Esophagus squamous epithelium (tissue), 5 donors: Measurements from ENCODE around the gene CNBP. TPM values are rescaled to one million over a fixed set of nuclear protein-coding genes. Genes with fewer than 3 reads are reported as not detected.
A peak's percentile ranks its signal among the peaks of the same experiment; 100 is the strongest.

ENCODE experiments used
- DNase-seq: peaks from one replicate; lab custom pipeline; 2025; lab: John Stamatoyannopoulos, UW
- H3K27ac ChIP-seq, 4 donors: fragments of 200-600 bp; sonication (generic); one replicate each; pipeline ENCODE4 v1.5.1; 2016 to 2019; ENCODE audit warnings: mild to moderate bottlenecking in 1 of 4
- H3K27me3 ChIP-seq, 4 donors: fragments of 200-600 bp; sonication (generic); 1 replicate in 3 of 4; 2 replicates in 1 of 4; pipeline versions ENCODE4 v1.5.1 to v1.6.0; 2017 to 2021; ENCODE audit warnings: antibody characterized with exemption in 1 of 4
- H3K36me3 ChIP-seq, 3 donors: fragments of 200-600 bp; sonication (generic); one replicate each; pipeline ENCODE4 v1.5.1; 2016 to 2019
- H3K4me1 ChIP-seq, 3 donors: fragments of 200-600 bp; sonication (generic); one replicate each; pipeline ENCODE4 v1.5.1; 2017 to 2019
- H3K4me3 ChIP-seq, 4 donors: fragments of 200-600 bp; sonication (generic); 1 replicate in 3 of 4; 2 replicates in 1 of 4; pipeline ENCODE4 v1.5.1; 2016 to 2019; ENCODE audit warnings: mild to moderate bottlenecking in 2 of 4, moderate library complexity in 1 of 4
- H3K9me3 ChIP-seq, 3 donors: fragments of 200-600 bp; sonication (generic); one replicate each; pipeline ENCODE4 v1.5.1; 2016 to 2019
- POLR2A ChIP-seq, 4 donors: fragments of 450-650 bp; IDR thresholded peaks; one replicate each; pipeline ENCODE4 v1.6.1; 2017; ENCODE audit warnings: antibody characterized with exemption in 4 of 4, mild to moderate bottlenecking in 4 of 4, moderate library complexity in 3 of 4
- WGBS, 2 donors: methylation state at CpG; one replicate each; pipeline ENCODE4 v1.1.5; 2018; 5-methylcytosine and 5-hydroxymethylcytosine counted together
- intact Hi-C: fragments of 100-400 bp; cut with DNase I; formaldehyde crosslinking; loops from one replicate; pipeline ENCODE4 v1.15.0; 2022
- total RNA-seq, 4 donors: library from RNA; depleted of rRNA; stranded (reverse); fragments of >200 nt; gene quantifications; one replicate each; pipeline ENCODE4 v1.1.0, GENCODE V29; 2016
- TF ChIP-seq, protein P1 (sequence below), 6 experiments: fragments of 450-650 bp in 4 of 6; fragments of 200-600 bp in 2 of 6; sonication (generic) in 2 of 6; IDR thresholded peaks; one replicate each; pipeline ENCODE4 v1.5.1; 2016 to 2019; ENCODE audit warnings: antibody characterized with exemption in 6 of 6, mild to moderate bottlenecking in 4 of 6, moderate library complexity in 4 of 6
- donor health status: DM: yes; HTN: yes; CAD: no.

Gene CNBP
- total RNA-seq, 4 donors from 2014 or later, result 209 to 435 (median 293) TPM

DNA sequence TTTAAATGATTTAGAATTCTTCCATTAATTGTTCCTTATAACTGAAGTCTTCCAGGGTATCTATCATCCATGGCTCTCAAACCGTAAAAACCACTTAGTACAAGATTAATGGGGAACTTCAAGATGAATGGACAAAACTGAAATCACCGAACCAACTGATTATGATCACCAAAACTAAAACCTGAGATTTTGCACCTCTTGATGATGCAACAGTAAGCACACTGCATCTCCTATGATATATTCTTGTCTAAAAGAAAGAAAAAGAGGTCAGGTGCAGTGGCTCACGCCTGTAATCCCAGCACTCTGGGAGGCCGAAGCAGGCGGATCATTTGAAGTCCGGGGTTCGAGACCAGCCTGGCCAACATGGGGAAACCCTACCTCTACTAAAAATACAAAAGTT is 19.2 kb downstream of the CNBP start:
- no peak for DNase-seq
- Histone ChIP-seq H3K9me3 (no peaks in the 10 kb centered on the region), H3K4me3 (no peak overlapping the region), H3K27ac (no peak overlapping the region), H3K36me3 (peaks cover 0 to 49% (median 11%) of the 10 kb centered on the region in 3 donors), H3K4me1 (peaks cover 13 to 24% (median 13%) of the 10 kb centered on the region in 3 donors), H3K27me3 (no peaks in the 10 kb centered on the region)
- intact Hi-C loops, result no loop called here
- 84 to 95% methylated on average over 7 of the region's 7 CpGs for WGBS, 2 donors
- TF ChIP-seq POLR2A (IDR thresholded peaks at IDR 0.05), result no peak
- TF ChIP-seq, protein P1, sequence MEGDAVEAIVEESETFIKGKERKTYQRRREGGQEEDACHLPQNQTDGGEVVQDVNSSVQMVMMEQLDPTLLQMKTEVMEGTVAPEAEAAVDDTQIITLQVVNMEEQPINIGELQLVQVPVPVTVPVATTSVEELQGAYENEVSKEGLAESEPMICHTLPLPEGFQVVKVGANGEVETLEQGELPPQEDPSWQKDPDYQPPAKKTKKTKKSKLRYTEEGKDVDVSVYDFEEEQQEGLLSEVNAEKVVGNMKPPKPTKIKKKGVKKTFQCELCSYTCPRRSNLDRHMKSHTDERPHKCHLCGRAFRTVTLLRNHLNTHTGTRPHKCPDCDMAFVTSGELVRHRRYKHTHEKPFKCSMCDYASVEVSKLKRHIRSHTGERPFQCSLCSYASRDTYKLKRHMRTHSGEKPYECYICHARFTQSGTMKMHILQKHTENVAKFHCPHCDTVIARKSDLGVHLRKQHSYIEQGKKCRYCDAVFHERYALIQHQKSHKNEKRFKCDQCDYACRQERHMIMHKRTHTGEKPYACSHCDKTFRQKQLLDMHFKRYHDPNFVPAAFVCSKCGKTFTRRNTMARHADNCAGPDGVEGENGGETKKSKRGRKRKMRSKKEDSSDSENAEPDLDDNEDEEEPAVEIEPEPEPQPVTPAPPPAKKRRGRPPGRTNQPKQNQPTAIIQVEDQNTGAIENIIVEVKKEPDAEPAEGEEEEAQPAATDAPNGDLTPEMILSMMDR (IDR thresholded peaks at IDR 0.05), result no peak

DNA sequence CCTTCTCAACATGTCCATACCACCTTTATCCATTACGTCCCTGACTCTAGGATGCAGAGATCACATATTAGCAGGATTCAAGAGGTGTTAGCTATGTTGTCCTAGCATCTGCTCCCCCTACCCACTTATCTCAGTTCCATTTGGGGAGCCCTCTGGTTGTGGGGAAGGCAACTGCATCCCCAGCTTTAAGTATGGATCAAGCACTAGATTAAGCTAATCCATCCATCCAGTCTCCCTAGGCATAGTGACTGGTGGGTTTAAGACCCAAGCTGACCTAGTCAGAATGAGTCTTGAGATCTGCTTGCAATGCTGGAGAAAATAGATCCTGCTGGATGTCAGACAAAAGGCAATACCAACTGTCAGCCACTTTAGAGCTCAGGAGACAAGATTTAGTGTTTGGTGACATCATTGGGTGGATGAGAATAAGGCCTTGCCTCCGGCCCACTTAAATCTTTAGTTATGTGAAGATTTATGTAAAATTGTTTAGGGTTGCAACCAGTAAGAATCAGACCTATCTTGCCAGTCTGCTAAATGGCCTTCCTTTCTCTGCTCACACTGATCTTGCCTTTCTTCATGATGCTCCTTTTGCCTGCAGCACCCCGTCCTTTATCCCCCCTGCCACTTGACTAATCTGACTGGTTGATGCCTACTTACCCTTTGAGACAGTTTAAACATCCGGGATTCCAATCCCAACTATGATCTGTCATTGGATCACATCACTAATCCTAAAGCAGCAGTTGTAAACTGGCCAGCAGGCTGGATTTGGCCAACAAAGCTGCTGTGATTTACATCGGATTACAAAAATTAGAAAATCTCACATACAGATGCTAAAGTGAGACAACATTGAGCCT is 20.7 kb downstream of the CNBP start:
- 47 to 64% methylated on average over 5 of the region's 5 CpGs for WGBS, 2 donors

DNA sequence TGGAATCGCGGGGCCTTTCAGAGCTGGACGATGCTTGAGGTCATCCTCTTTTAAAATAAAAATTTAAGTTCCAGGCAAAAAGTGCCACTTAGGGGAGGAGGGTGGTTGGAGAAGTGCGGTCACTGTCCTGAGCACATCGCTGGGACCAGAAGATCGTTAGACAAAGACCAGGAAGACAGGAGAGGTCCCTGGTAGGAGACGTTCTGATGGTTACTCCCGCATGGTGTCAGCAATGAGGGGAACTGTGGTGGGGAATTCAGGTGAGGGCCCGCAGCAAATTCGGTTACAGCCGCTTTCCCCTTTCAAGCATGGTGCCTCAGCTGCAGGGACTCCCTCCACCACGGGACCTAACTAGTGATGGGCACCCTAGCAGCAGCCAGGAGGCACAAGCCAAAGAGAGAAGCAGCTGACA is 21.8 kb downstream of the CNBP start:
- H3K4me1 ChIP-seq, result peaks cover 16 to 34% (median 17%) of the 10 kb centered on the region in 3 donors
- intact Hi-C loops, result no loop called here
- peak overlapping the region; percentile 52 to 96 (median 68) for H3K4me3 ChIP-seq
- TF ChIP-seq, protein P1 (IDR thresholded peaks at IDR 0.05), result no peak
- TF ChIP-seq POLR2A (IDR thresholded peaks at IDR 0.05), result no peak
- H3K9me3 ChIP-seq, result no peaks in the 10 kb centered on the region
- 0 to 3% methylated on average over 5 to 11 of the region's 12 CpGs for WGBS, 2 donors
- no peak for DNase-seq
- peak overlapping the region; percentile 90 to 97 (median 96) for H3K27ac ChIP-seq
- no peaks in the 10 kb centered on the region for H3K27me3 ChIP-seq
- H3K36me3 ChIP-seq, result peaks cover 0 to 45% (median 3%) of the 10 kb centered on the region in 3 donors

More for the DNA sequence above, 20.7 kb downstream of the CNBP start:
- H3K4me3 ChIP-seq, result no peak overlapping the region
- intact Hi-C loops, result no loop called here
- H3K4me1 ChIP-seq, result peaks cover 16 to 34% (median 17%) of the 10 kb centered on the region in 3 donors
- TF ChIP-seq, protein P1 (IDR thresholded peaks at IDR 0.05), result peak in 2 of 6 experiments; percentile 24 to 30
- TF ChIP-seq POLR2A (IDR thresholded peaks at IDR 0.05), result no peak
- peaks cover 0 to 45% (median 3%) of the 10 kb centered on the region in 3 donors for H3K36me3 ChIP-seq
- H3K27ac ChIP-seq, result peak overlapping the region in 3 of 4 donors; percentile 96 to 97 (median 97)
- no peaks in the 10 kb centered on the region for H3K27me3 ChIP-seq
- no peaks in the 10 kb centered on the region for H3K9me3 ChIP-seq
- no peak for DNase-seq

DNA sequence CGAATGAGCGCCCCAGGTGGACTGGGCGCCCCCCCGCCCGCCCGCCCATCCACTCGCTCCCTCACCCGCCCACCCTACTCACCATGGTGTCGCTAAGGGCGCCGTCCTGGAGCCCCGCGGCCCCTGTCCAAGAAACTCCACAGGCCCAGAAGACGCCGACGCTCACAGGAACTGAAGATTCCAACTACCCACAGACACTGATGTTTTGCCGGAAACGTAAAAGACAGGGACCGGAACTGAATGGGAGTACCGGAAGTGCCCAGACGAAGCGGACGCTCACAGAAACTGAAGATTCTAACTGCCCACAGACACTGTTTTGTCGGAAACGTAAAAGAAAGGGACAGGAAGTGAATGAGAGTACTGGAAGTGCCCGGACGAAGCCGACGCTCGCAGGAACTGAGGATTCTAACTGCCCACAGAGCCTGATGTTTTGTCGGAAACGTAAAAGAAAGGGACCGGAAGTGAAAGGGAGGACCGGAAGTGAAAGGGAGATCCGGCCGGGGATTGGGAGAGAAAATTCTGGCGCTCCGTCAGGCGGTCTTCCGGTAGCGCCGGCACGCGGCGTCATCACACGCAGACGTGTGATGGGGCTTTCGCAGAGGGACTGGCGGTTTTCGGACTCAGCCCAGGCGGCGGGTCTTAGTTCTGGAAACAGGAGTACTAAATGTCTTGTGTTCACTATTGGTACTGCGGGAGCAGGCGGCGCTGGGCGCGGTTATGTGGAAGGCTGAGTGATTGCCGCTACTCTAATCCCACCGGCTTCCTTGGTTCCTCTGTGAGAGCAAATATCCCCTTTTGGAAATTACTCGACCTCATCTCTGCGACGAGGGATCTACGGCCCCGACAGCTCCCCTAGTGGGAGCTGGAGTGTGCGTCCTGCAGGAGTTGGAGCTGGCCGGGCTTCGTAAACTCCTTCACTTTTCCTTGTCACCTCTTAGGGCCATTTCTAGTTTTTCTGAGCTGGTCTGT is 22.5 kb downstream of the CNBP start, which contains the start of gene ISY1:
Gene ISY1, minus strand, starts transcription at position 173 of the 969 bp plus-strand sequence. Its CDS starts 88 bp downstream, at position 85.
- DNase-seq, result peak; percentile 54
- WGBS, 2 donors, result 0 to 1% methylated on average over 30 to 46 of the region's 67 CpGs
- intact Hi-C loops, result no loop called here
- peak within 1 kb of the TSS; percentile 90 to 97 (median 96) for H3K27ac ChIP-seq
- H3K36me3 ChIP-seq, result peaks cover 0 to 45% (median 5%) of the 10 kb centered on the region in 3 donors
- no peaks in the 10 kb centered on the region for H3K27me3 ChIP-seq
- TF ChIP-seq, protein P1 (IDR thresholded peaks at IDR 0.05), result peak; percentile 25 to 87 (median 79)
- TF ChIP-seq POLR2A (IDR thresholded peaks at IDR 0.05), result peak in 3 of 4 donors; percentile 19 to 81 (median 77)
- peak within 1 kb of the TSS; percentile 52 to 96 (median 68) for H3K4me3 ChIP-seq
- peaks cover 16 to 34% (median 17%) of the 10 kb centered on the region in 3 donors for H3K4me1 ChIP-seq
- H3K9me3 ChIP-seq, result no peaks in the 10 kb centered on the region
